PC-3 (cell line): Measurements from ENCODE around the gene JARID2.

ENCODE experiments used
- EZH2 ChIP-seq: fragments of 300-600 bp; sonication (generic); IDR thresholded peaks from one replicate; pipeline ENCODE4 v1.6.1; 2017; ENCODE audit warnings: antibody characterized with exemption, mild to moderate bottlenecking, low read length; ENCODE audit not compliant: unreplicated experiment
- TF ChIP-seq, protein P1 (sequence below): fragments of 300-600 bp; sonication (generic); conservative IDR thresholded peaks from 2 replicates; pipeline ENCODE4 v1.5.1; 2017; ENCODE audit warnings: antibody characterized with exemption, low read depth, mild to moderate bottlenecking, low read length

DNA sequence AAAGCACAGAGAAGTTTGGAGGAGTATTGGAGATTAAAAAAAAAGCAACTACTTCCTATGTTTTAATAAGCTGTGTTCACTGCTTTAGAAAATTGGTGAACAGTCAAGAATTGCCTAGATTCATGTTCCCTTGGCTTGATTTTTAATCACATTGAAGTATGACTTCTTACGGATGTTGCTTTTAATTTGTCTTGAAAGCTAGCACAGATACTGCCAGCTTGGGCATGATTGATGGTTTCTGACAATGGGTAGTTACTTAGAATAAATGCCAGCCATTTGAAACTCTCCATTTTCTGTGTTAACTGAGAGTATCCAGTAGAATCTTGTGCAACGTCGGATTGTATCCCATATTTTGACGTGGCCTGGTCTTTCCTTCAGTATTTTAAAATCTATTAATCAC is 239.0 kb downstream of the JARID2 start:
- TF ChIP-seq, protein P1, sequence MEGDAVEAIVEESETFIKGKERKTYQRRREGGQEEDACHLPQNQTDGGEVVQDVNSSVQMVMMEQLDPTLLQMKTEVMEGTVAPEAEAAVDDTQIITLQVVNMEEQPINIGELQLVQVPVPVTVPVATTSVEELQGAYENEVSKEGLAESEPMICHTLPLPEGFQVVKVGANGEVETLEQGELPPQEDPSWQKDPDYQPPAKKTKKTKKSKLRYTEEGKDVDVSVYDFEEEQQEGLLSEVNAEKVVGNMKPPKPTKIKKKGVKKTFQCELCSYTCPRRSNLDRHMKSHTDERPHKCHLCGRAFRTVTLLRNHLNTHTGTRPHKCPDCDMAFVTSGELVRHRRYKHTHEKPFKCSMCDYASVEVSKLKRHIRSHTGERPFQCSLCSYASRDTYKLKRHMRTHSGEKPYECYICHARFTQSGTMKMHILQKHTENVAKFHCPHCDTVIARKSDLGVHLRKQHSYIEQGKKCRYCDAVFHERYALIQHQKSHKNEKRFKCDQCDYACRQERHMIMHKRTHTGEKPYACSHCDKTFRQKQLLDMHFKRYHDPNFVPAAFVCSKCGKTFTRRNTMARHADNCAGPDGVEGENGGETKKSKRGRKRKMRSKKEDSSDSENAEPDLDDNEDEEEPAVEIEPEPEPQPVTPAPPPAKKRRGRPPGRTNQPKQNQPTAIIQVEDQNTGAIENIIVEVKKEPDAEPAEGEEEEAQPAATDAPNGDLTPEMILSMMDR, result no peak
- TF ChIP-seq EZH2, result no peak
